Kidney (tissue), 14 donors: ENCODE measurements around the gene RHBDL1. TPM values are rescaled to one million over a fixed set of nuclear protein-coding genes. Genes with fewer than 3 reads are reported as not detected.
A peak's percentile ranks its signal among the peaks of the same experiment; 100 is the strongest.

Experiments used
- DNase-seq, 5 donors: peaks; one replicate each; pipeline ENCODE4 v3.0.0-alpha.2; 2013 to 2020
- FAIRE-seq: peaks from 2 replicates; lab custom pipeline; 2012; peaks lifted over from hg19 to GRCh38; lab: Jason Lieb, UNC
- H3K27ac ChIP-seq, 2 donors: one replicate each; pipeline ENCODE4 v1.7.0; 2013; ENCODE audit warnings: low read depth in 2 of 2, low read length in 2 of 2, inconsistent platforms in 1 of 2
- H3K27me3 ChIP-seq: one replicate; pipeline ENCODE4 v1.7.1; 2013; ENCODE audit warnings: low read length, inconsistent platforms; ENCODE audit not compliant: control insufficient read depth, insufficient read depth
- H3K36me3 ChIP-seq, 3 donors: one replicate each; pipeline versions ENCODE4 v1.7.0 to v1.7.1; 2013; ENCODE audit warnings: low read length in 3 of 3, control low read depth in 1 of 3, inconsistent platforms in 1 of 3; ENCODE audit not compliant: insufficient read depth in 3 of 3, control insufficient read depth in 2 of 3
- H3K4me1 ChIP-seq, 3 donors: one replicate each; pipeline versions ENCODE4 v1.7.0 to v1.7.1; 2013; ENCODE audit warnings: low read length in 3 of 3, inconsistent platforms in 1 of 3, low read depth in 1 of 3; ENCODE audit not compliant: control insufficient read depth in 2 of 3, insufficient read depth in 2 of 3
- H3K4me3 ChIP-seq, 3 donors: one replicate each; pipeline versions ENCODE4 v1.7.0 to v1.8.1; 2013; ENCODE audit warnings: low read length in 3 of 3, control low read depth in 1 of 3, inconsistent platforms in 1 of 3
- H3K9ac ChIP-seq, 3 donors: one replicate each; pipeline versions ENCODE4 v1.7.0 to v1.7.1; 2013; ENCODE audit warnings: low read length in 3 of 3, control low read depth in 1 of 3, inconsistent platforms in 1 of 3
- H3K9me3 ChIP-seq, 3 donors: one replicate each; pipeline versions ENCODE4 v1.7.0 to v1.7.1; 2013; ENCODE audit warnings: low read length in 3 of 3, control low read depth in 1 of 3, inconsistent platforms in 1 of 3; ENCODE audit not compliant: control insufficient read depth in 2 of 3, insufficient read depth in 1 of 3
- CTCF ChIP-seq: IDR thresholded peaks from 3 replicates; pipeline ENCODE4 v1.5.1; 2012; ENCODE audit warnings: mild to moderate bottlenecking, moderate library complexity, borderline replicate concordance; ENCODE audit not compliant: insufficient read depth; ENCODE audit errors: extremely low read depth
- intact Hi-C: fragments of 100-400 bp; cut with DNase I; formaldehyde crosslinking; loops from one replicate; pipeline ENCODE4 v1.11.1; 2022
- polyA plus RNA-seq: library from polyadenylated mRNA; stranded (reverse); fragments of 350-450 nt; fragmentation: Illumina TruSeq; extraction: RNeasy Lipid Tissue Mini Kit (QIAGEN cat#74804); gene quantifications from one replicate; pipeline ENCODE4 v1.2.3, GENCODE V29; 2014; ENCODE audit warnings: low read depth, low replicate concordance; ENCODE audit not compliant: insufficient read depth
- total RNA-seq: library from RNA; stranded (reverse); fragmentation: NEBNext Ultra II Directional; extraction: Animal tissue kit (Norgen Biotek cat#: 25700); gene quantifications from one replicate; pipeline ENCODE4 v1.2.1, GENCODE V29; 2021
- donor health status: control.
- donor health status: control.
- donor health status: control.
- donor health status: control.
- donor health status: control.
- donor health status: DM: yes; HTN: yes; CAD: no.
- donor health status: Normal renal cell carcinoma (clear cell type).

Gene RHBDL1
- total and polyA plus RNA-seq, 2 donors from 2014 or later, result 0.88 to 9.7 TPM

GRCh38 chr16:718389-718788, 42.9 kb downstream of the RHBDL1 start:
- Histone ChIP-seq H3K4me1 (peaks cover 0 to 38% (median 4%) of the 10 kb centered on the region in 3 donors), H3K9ac (no peak overlapping the region), H3K4me3 (no peak overlapping the region), H3K27ac (no peak overlapping the region), H3K27me3 (no peaks in the 10 kb centered on the region), H3K36me3 (no peaks in the 10 kb centered on the region), H3K9me3 (no peaks in the 10 kb centered on the region)
- TF ChIP-seq CTCF, result no peak
- DNase-seq (no peak), FAIRE-seq (no peak)
- intact Hi-C loops, result no loop called here

- no peaks in the 10 kb centered on the region for H3K9me3 ChIP-seq
- H3K36me3 ChIP-seq, result no peaks in the 10 kb centered on the region
- H3K27me3 ChIP-seq, result no peaks in the 10 kb centered on the region
- no peak overlapping the region for H3K27ac ChIP-seq
- peaks cover 0 to 38% (median 4%) of the 10 kb centered on the region in 3 donors for H3K4me1 ChIP-seq
- H3K9ac ChIP-seq, result no peak overlapping the region
- TF ChIP-seq CTCF, result no peak
- DNase-seq (no peak), FAIRE-seq (no peak)
- intact Hi-C loops, result no loop called here
- H3K4me3 ChIP-seq, result no peak overlapping the region
Measured at GRCh38 chr16:718922-719321, 43.5 kb downstream of the RHBDL1 start.

- intact Hi-C loops, result no loop called here
- Histone ChIP-seq H3K27me3 (no peaks in the 10 kb centered on the region), H3K36me3 (no peaks in the 10 kb centered on the region), H3K9me3 (no peaks in the 10 kb centered on the region), H3K4me3 (peak overlapping the region; percentile 16 to 78 (median 53)), H3K9ac (peak overlapping the region in 2 of 3 donors; percentile 61 to 69), H3K4me1 (peaks cover 0 to 34% (median 4%) of the 10 kb centered on the region in 3 donors), H3K27ac (peak overlapping the region; percentile 16 to 77)
- FAIRE-seq (no peak), DNase-seq (peak in 2 of 5 donors; percentile 17 to 60)
- no peak for TF ChIP-seq CTCF
Measured at GRCh38 chr16:719815-720446, 44.5 kb downstream of the RHBDL1 start.
